Muscle layer of colon (tissue), 2 donors: Measurements from ENCODE around the gene FTL.
"Not testable (repeated sequence)": the region's sequence is repeated elsewhere in the genome, so short reads cannot be mapped to it uniquely, and the experiment has no call there.

ENCODE experiments used
- H3K27ac ChIP-seq: one replicate; pipeline ENCODE4 v1.7.0; 2013; ENCODE audit warnings: low read depth, mild to moderate bottlenecking, low read length, moderate library complexity
- H3K27me3 ChIP-seq, 2 donors: one replicate each; pipeline ENCODE4 v1.7.0; 2013; ENCODE audit warnings: low read length in 2 of 2, mild to moderate bottlenecking in 2 of 2; ENCODE audit not compliant: insufficient read depth in 2 of 2, control insufficient read depth in 1 of 2
- H3K36me3 ChIP-seq: one replicate; pipeline ENCODE4 v1.7.0; 2013; ENCODE audit warnings: mild to moderate bottlenecking, low read length; ENCODE audit not compliant: insufficient read depth
- H3K4me1 ChIP-seq: one replicate; pipeline ENCODE4 v1.7.0; 2013; ENCODE audit warnings: mild to moderate bottlenecking, low read length; ENCODE audit not compliant: insufficient read depth
- H3K4me3 ChIP-seq, 2 donors: one replicate each; pipeline ENCODE4 v1.7.0; 2013; ENCODE audit warnings: low read length in 2 of 2, low read depth in 1 of 2, mild to moderate bottlenecking in 1 of 2, moderate library complexity in 1 of 2
- H3K9ac ChIP-seq: one replicate; pipeline ENCODE4 v1.7.0; 2013; ENCODE audit warnings: low read length
- H3K9me3 ChIP-seq: one replicate; pipeline ENCODE4 v1.7.0; 2013; ENCODE audit warnings: mild to moderate bottlenecking, low read length
- donor health status: abdominal sarcoma.
- donor health status: Adenocarcinoma of cecum.

The FTL gene

DNA sequence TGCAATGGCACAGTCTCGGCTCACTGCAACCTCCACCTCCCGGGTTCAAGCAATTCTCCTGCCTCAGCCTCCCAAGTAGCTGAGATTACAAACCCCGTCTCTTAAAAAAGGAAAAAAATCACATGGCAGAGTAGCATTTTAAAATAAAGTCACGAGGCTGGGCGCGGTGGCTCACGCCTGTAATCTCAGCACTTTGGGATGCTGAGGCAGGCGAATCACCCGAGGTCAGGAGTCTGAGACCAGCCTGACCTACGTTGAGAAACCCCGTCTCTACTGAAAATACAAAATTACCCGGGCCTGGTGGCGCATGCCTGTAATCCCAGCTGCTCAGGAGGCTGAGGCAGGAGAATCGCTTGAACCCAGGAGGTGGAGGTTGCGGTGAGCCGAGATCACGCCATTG, 37.4 kb upstream of the FTL start:
- H3K36me3 ChIP-seq, H3K4me3 ChIP-seq, H3K9ac ChIP-seq, H3K27ac ChIP-seq, H3K4me1 ChIP-seq, H3K9me3 ChIP-seq, H3K27me3 ChIP-seq: not testable (repeated sequence)

- peaks cover 0 to 9% of the 10 kb centered on the region in 2 donors for H3K27me3 ChIP-seq
- H3K27ac ChIP-seq, result no peak overlapping the region
- no peak overlapping the region for H3K9ac ChIP-seq
- H3K4me1 ChIP-seq, result peaks cover 5% of the 10 kb centered on the region
- no peaks in the 10 kb centered on the region for H3K36me3 ChIP-seq
- H3K9me3 ChIP-seq, result no peaks in the 10 kb centered on the region
- H3K4me3 ChIP-seq, result no peak overlapping the region
These were observed 36.7 kb upstream of the FTL start for GRCh38 chr19:48928164-48929025.

- Histone ChIP-seq H3K9me3 (no peaks in the 10 kb centered on the region), H3K9ac (no peak within 1 kb of the TSS), H3K27me3 (peaks cover 0 to 9% of the 10 kb centered on the region in 2 donors), H3K27ac (no peak within 1 kb of the TSS), H3K4me1 (peaks cover 10% of the 10 kb centered on the region), H3K36me3 (no peaks in the 10 kb centered on the region), H3K4me3 (peak within 1 kb of the TSS in 1 of 2 donors; percentile 61)
These were observed 31.7 kb upstream of the FTL start, which contains the start of gene DHDH for GRCh38 chr19:48933382-48933932. Gene DHDH, plus strand, starts transcription at chr19:48933699. Its CDS starts 23 bp downstream, at chr19:48933722.

DNA sequence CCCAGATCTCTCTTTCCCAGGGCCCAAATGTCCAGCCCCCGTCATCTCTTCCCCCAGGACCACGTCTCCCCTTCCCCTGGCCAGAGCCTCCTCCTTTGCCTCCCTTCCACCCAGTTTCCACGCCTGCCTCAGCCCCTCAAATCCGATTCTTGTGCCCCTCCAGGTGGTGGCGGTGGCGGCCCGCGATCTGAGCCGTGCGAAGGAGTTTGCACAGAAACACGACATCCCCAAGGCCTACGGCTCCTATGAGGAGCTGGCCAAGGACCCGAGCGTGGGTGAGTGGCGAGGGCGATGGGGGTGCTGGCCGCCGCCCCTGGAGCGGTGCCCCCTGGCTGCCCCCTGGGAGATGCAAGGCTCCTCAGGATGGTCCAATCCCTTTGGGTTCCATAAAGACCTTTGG, 30.3 kb upstream of the FTL start:
- Histone ChIP-seq H3K4me3 (no peak overlapping the region), H3K9ac (no peak overlapping the region), H3K36me3 (no peaks in the 10 kb centered on the region), H3K4me1 (peaks cover 10% of the 10 kb centered on the region), H3K27me3 (peaks cover 0 to 9% of the 10 kb centered on the region in 2 donors), H3K9me3 (no peaks in the 10 kb centered on the region), H3K27ac (no peak overlapping the region)

DNA sequence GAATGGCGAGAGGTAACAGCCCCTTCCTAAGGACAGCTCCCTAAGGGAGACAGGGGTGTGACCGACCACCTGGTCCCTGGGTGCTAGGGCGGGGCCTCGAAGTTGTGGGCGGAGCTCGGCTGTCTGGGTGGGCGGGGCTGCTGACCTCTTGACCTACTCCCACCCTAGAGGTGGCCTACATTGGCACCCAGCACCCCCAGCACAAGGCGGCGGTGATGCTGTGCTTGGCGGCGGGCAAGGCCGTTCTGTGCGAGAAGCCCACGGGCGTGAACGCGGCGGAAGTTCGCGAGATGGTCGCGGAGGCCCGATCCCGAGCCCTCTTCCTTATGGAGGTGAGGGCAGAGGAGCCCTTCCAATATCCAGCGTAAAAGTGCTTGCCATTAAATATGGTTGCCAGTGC, 29.2 kb upstream of the FTL start:
- peaks cover 10% of the 10 kb centered on the region for H3K4me1 ChIP-seq
- H3K9me3 ChIP-seq, result no peaks in the 10 kb centered on the region
- H3K36me3 ChIP-seq, result no peaks in the 10 kb centered on the region
- no peak overlapping the region for H3K27ac ChIP-seq
- no peak overlapping the region for H3K4me3 ChIP-seq
- H3K27me3 ChIP-seq, result peaks cover 0 to 9% of the 10 kb centered on the region in 2 donors
- H3K9ac ChIP-seq, result no peak overlapping the region

DNA sequence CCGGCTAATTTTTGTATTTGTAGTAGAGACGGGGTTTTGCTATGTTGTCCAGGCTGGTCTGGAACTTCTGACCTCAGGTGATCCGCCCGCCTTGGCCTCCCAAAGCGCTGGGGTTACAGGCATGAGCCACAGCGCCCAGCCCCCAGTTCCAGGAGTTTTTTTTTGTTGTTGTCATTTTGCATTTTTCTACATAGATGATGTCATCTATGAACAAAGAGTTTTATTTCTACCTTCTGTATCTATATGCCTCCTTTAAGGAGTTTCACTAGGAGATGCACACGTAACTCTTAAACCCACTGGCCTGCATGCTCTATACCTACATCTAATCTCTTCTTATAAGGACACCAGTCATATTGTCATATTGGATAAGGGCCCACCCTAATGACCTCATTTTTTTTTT, 26.9 kb upstream of the FTL start:
- Histone ChIP-seq H3K27me3 (no peaks in the 10 kb centered on the region), H3K36me3 (no peaks in the 10 kb centered on the region), H3K27ac (no peak overlapping the region), H3K4me1 (peaks cover 6% of the 10 kb centered on the region), H3K4me3 (no peak overlapping the region), H3K9ac (no peak overlapping the region), H3K9me3 (no peaks in the 10 kb centered on the region)

DNA sequence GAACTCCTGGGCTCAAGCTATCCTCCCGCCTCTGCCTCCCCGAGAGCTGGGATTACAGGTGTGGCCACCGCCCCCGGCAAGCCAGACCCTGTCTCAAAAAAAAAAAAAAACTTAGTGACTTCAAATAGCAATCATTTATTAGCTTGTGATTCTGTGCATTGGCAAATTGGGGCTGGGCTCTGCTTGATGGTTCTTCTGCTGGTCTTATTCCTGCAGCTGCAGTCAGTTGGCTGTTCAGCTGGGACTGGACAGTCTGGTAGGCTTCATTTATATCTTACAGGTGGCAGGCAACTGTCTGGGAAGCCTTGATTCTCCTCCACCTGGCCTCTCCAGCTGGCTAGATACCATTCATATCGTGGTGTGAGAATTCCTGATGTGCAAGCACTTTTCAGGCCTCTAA, 24.2 kb upstream of the FTL start:
- Histone ChIP-seq H3K4me1 (no peaks in the 10 kb centered on the region), H3K9ac (no peak overlapping the region), H3K9me3 (no peaks in the 10 kb centered on the region), H3K36me3 (no peaks in the 10 kb centered on the region), H3K4me3 (no peak overlapping the region), H3K27ac (no peak overlapping the region), H3K27me3 (no peaks in the 10 kb centered on the region)

DNA sequence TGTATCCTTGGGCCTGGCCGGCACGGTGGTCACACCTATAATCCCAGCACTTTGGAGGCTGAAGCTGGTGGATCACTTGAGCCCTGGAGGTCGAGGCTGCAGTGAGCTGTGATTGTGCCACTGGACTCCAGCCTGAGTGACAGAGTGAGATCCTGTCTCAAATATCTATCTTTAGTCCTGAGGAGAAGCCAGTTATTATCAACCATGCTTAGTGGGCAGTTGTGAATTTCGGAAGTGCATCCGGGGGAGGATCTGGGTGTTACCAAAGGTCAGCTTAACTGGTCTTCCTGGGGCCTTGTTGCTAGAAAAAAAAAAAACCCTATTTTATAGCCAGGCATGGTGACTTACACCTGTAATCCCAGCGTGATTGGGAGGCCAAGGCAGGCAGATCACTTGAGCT, 22.0 kb upstream of the FTL start:
- Histone ChIP-seq H3K4me3 (no peak overlapping the region), H3K4me1 (no peaks in the 10 kb centered on the region), H3K9ac (no peak overlapping the region), H3K27me3 (no peaks in the 10 kb centered on the region), H3K36me3 (no peaks in the 10 kb centered on the region), H3K9me3 (no peaks in the 10 kb centered on the region), H3K27ac (no peak overlapping the region)

GRCh38 chr19:48945415-48945814, 19.7 kb upstream of the FTL start:
- H3K27ac ChIP-seq, result no peak overlapping the region
- no peak overlapping the region for H3K4me3 ChIP-seq
- H3K36me3 ChIP-seq, result no peaks in the 10 kb centered on the region
- H3K27me3 ChIP-seq, result no peaks in the 10 kb centered on the region
- no peaks in the 10 kb centered on the region for H3K4me1 ChIP-seq
- no peak overlapping the region for H3K9ac ChIP-seq
- no peaks in the 10 kb centered on the region for H3K9me3 ChIP-seq

DNA sequence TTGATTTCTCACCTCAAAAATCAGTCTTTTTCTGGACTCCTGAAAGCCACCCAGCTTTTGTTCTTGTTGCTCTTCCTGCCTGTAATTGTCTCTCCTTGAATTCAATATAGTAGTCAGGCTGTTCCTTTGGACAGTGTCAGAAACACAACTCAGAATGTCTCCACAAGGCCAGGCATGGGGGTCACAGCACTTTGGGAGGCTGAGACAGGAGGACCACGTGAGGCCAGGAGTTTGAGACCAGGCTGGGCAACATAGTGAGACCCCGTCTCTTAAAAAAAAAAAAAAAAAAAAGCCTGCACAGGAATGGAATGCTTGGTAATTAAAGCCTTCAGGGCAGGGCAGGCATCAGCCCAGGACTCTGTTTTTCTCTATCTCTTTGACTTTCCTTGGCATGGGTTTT, 19.3 kb upstream of the FTL start:
- Histone ChIP-seq H3K4me3 (no peak overlapping the region), H3K4me1 (no peaks in the 10 kb centered on the region), H3K9ac (no peak overlapping the region), H3K36me3 (no peaks in the 10 kb centered on the region), H3K27me3 (no peaks in the 10 kb centered on the region), H3K9me3 (no peaks in the 10 kb centered on the region), H3K27ac (no peak overlapping the region)

GRCh38 chr19:48946463-48947257, 18.4 kb upstream of the FTL start:
- H3K27me3 ChIP-seq, result no peaks in the 10 kb centered on the region
- H3K9me3 ChIP-seq, result no peaks in the 10 kb centered on the region
- H3K27ac ChIP-seq, result no peak overlapping the region
- H3K4me3 ChIP-seq, result no peak overlapping the region
- H3K36me3 ChIP-seq, result no peaks in the 10 kb centered on the region
- no peak overlapping the region for H3K9ac ChIP-seq
- no peaks in the 10 kb centered on the region for H3K4me1 ChIP-seq
